Left renal cortex interstitium (tissue), 4 donors: Measurements from ENCODE around the gene C13orf42. TPM values are rescaled to one million over a fixed set of nuclear protein-coding genes. Genes with fewer than 3 reads are reported as not detected.

Experiments
- DNase-seq, 4 donors: peaks; one replicate each; pipeline ENCODE4 v3.0.0-alpha.2; 2013; ENCODE audit warnings: low read depth in 4 of 4, low spot score in 2 of 4, missing footprints in 1 of 4
- polyA plus RNA-seq, 4 donors: library from polyadenylated mRNA; unstranded; fragments of 120-200 nt; gene quantifications; one replicate each; pipeline ENCODE4 v1.2.1, GENCODE V29; 2013; ENCODE audit not compliant: insufficient read length in 4 of 4

The C13orf42 gene
- polyA plus RNA-seq, result under 1 TPM; 0.13 to 0.70 (median 0.47) TPM

DNA sequence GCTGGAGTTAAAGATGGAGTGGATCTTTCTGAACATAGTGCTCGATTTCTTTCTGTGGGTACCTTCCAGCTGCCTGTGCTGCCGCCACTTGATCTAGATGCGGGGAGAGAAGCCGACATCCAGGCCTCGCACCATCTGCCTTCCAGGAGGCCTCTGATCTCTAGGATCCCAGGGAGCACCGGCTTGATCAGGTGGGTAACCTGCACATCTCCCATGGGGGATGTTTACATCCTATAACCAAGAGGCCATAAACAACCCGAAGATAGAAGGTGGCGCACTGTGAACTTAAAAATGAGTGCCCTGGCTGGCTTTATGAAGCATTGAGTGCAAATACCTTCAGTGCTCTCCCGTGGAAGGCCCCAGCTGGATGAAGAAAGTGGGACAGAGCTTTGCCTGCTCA is at the start of gene C13orf42:
C13orf42 (minus strand) TSS at position 101 of the 400 bp plus-strand sequence; CDS start at position 36, 65 bp downstream.
- no peak for DNase-seq

DNA sequence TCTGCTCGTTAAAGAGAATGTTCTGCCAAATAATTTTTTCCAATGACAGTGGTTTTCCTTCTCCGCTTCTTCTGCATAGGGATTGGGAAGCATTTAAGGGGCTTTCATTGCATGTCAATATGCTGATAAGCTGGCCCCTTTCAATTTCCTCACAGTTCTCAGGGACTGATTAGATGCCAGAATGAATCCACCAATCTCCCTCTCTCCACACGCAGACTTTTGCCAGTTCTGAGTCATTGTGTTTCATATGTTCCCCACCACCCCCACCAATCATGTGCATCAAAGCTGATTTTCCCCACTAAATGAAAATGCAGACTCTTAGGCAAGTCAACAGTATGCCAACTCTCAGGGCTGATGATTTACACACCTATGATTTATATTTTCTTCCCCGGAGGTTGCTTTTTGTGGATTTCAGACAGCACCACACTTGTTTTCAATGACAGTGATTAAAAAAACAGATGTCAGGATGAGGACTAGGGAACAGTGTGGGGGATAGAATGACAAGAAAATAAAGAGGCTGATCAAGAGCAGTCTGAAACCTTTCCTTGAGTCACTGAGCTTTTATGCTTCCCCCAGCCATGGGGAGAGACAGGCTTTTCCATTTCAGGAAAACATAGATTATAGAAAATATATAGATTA is 47.9 kb upstream of the C13orf42 start:
- DNase-seq, result no peak

- DNase-seq, result no peak
Measured at GRCh38 chr13:51158365-51158764, 47.3 kb upstream of the C13orf42 start.

DNA sequence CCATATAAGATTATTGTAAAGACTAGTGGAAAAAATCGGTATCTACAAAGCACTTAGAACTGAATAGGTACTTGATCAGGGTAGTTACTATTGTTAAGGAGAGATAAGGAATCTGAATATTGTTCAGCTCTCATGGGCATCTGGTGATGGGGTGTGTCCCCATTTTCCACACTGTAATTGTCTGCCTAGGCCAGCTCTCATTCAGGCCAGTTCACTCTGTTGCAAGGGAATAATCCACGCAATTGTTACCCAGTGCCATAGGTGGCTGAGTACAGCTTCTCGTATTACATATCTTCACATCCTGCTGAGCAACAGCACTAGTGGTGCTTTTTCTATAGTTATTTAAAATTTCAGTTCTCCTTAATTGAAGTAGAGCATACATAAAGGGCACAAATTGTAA is 45.6 kb upstream of the C13orf42 start:
- no peak for DNase-seq

DNA sequence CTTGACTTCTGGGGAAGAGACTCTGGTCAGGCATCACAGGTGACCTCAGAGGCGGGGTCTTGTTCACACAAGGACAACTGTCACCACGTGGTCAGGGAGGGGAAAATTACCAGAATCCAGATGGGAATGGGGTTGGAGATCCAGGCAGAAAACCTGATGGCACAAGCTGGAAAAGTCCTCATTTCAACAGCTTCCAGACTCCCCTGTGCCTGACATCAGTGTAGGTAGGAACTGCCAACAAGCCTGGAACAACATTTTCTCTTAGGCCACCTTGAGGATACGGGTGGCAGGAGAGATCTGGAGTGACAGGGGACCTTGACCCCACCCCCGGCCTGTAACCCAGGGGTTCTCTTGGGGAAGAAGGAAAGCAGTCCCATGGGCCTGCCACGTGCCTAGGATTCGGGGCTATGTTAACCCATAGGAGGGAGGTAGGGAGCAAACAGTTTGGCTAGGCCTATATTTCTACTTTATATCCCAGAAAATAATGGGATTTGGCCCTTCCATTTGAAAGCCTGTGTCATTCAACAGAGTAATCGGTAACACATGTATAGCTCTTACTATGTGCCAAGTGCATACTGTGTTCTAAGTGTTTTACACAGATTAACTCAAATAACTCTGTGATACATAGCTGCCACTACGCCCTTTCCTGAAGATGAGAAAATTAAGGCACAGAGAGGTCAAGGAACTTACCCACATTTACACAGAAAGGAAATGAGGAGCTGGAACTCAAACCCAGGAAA is 44.9 kb upstream of the C13orf42 start:
- no peak for DNase-seq

DNA sequence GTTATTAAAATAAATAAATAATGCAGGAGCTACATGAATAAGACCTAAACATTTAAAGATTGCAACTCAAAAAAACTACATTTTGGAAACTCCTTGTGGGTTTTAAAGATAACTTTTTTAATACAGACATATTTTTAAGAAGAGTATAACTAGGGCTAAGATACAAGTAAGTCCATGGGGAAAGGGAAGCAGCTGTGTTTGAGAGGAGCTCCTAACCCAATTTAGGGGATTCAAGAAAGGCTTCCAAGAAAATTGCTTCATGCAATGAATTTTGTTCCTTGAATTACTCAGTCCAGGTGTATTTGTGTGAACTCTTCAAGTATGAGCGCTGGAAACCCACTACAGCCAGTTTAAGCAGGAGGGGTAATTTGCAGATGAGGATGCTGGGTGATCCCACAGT is 44.1 kb upstream of the C13orf42 start:
- no peak for DNase-seq

GRCh38 chr13:51154029-51154555 is 43.0 kb upstream of the C13orf42 start:
- DNase-seq, result no peak

DNA sequence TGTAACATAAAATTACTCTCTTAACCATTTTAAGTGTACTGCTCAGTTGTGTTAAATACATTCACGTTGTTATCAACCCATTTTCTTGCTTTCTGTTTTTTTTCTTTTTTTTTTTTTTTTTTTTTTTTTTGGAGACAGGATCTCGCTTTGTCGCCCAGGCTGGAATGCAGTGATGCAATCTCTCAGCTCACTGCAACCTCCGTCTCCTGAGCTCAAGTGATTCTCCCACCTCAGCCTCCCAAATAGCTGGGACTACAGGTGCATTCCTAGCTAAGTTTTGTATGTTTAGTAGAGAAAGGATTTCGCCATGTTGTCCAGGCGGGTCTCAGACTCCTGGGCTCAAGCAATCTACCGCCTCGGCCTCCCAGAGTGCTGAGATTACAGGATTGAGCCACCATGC is 42.5 kb upstream of the C13orf42 start:
- no peak for DNase-seq

GRCh38 chr13:51152701-51153100 is 41.6 kb upstream of the C13orf42 start:
- DNase-seq, result no peak

- no peak for DNase-seq
Measured at GRCh38 chr13:51151463-51151862, 40.4 kb upstream of the C13orf42 start.

GRCh38 chr13:51148952-51149573 is 38.0 kb upstream of the C13orf42 start:
- peak in 3 of 4 donors; percentile 28 to 40 (median 40) for DNase-seq

DNA sequence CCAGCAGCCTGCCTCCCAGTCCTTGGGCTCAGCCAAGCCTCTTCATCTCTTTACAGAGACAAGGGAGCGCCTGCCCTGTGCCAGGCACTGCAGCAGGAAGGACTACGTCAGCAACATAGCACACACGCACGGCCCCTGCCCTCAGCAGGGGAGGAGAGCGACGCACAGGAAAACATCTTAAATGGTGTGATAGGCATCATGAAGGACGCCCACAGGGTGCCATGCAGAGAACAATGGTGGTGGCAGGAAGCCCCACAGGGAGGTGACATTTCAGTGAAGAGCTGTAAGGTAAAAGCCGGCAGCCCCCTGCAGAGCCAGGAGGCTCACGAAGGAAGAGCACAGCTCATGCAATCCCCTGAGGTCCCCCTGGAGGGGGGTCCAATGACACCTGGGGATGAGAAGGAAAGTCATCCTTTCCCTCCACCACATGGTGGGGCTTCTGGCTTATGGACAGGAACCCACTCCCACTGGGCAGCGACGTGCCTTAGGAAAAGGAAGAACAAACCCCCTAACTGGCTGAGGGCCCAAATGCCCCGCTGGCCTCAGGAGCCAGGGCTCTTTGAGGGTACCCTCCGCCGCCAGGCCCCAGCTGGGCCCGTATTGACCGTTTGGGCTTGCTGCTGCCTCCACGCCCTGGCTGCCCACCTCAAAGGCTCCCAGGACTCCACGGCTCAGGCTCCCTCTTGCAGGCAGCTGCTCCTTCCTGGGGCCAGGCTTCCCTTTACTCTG is 37.3 kb upstream of the C13orf42 start:
- DNase-seq, result no peak

DNA sequence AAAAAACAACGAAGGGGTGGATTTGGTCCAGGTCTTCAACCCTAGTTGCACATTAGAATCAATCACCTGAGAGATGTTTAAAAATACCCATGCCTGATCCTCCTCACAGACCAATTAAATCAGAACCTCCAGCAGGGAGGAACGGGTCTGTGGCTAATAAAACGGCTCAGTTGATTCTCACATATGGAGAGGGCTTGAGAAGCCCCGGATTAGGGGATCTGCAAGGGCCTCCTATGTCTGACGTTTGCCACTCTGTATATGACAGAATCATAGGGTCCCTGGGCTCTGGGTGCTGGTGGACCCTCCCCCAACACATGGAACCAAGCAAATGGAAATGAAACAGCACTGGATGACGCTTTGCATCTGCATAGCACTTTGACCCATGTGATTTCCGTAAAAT is 36.7 kb upstream of the C13orf42 start:
- no peak for DNase-seq

DNA sequence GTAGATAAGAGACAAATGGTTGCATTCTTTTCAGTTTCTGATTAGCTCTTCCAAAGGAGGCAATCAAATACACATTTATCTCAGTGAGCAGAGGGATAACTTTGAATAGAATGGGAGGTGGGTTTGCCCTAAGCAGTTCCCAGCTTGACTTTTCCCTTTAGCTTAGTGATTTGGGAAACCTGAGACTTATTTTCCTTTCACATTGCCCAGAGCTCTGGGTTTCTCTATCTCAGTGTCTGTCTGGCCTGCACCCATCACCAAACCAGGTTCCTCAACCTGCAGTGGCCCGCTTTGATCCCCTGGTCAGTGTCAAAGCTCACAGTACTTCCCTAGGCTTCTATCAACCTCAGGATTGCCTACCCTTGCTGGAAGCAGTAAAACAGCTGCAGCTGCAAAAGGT is 35.6 kb upstream of the C13orf42 start:
- DNase-seq, result no peak

DNA sequence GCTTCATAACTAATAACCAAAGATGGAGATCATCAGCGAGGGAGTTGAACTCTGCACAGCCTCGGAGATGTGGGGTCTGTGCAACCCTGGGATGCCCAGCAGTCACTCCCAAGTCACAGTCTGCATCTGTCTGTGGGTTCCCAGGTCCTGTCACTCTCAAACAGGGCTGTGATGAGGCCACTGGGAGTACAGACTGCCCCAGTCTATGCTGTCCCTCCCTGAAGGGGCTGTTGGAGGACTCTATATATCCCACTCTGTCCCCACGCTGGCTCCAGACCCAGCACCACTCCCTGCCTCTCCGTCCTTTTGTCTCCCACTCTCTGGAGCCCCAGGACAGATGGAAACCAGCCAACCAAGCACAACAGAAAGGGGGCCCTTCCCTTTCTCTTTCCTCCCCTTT is 26.2 kb upstream of the C13orf42 start:
- no peak for DNase-seq

GRCh38 chr13:51136276-51136980 is 25.4 kb upstream of the C13orf42 start:
- no peak for DNase-seq

- no peak for DNase-seq
Measured at GRCh38 chr13:51134763-51135365, 23.8 kb upstream of the C13orf42 start.

GRCh38 chr13:51130348-51130747 is 19.3 kb upstream of the C13orf42 start:
- no peak for DNase-seq

- peak in 2 of 4 donors; percentile 19 to 29 for DNase-seq
Measured at GRCh38 chr13:51125495-51126226, 14.6 kb upstream of the C13orf42 start.
